SK-N-SH (cell line): ENCODE measurements around the gene ALDH3A1. TPM values are rescaled to one million over a fixed set of nuclear protein-coding genes. Genes with fewer than 3 reads are reported as not detected.

ENCODE experiments used
- CTCF ChIA-PET: fragments of 300-600, 350-600 bp; formaldehyde crosslinking; extraction: SDS; loops from one replicate; lab custom pipeline; 2021; lab: Yijun Ruan, JAX
- POLR2A ChIA-PET: fragments of 350-600 bp; sonication (Branson Sonifier 250); formaldehyde crosslinking; extraction: SDS; loops from one replicate; lab custom pipeline; 2020; ENCODE audit warnings: antibody characterized with exemption, inconsistent platforms; lab: Yijun Ruan, JAX
- DNase-seq: peaks from one replicate; pipeline ENCODE4 v3.0.0; 2012
- H2AFZ ChIP-seq: fragments of 200-600 bp; sonication (generic); 2 replicates; pipeline ENCODE4 v1.8.1; 2016; ENCODE audit warnings: antibody characterized with exemption, mild to moderate bottlenecking, low read depth
- H3F3A ChIP-seq: fragments of 200-600 bp; sonication (generic); replicated peaks from 2 replicates; pipeline ENCODE3; 2016; ENCODE audit warnings: antibody characterized with exemption, mild to moderate bottlenecking; ENCODE audit not compliant: insufficient read depth
- H3K27ac ChIP-seq, 2 experiments: fragments of 200-500 bp in 1 of 2; fragments of 200-600 bp in 1 of 2; sonication (Bioruptor generic) in 1 of 2; sonication (generic), shearing (Covaris generic) in 1 of 2; 2 replicates each; pipeline versions ENCODE4 v1.5.1 to v1.6.1; 2014 to 2016; ENCODE audit warnings: low read depth in 2 of 2, inconsistent platforms in 1 of 2, low read length in 1 of 2, mild to moderate bottlenecking in 1 of 2, mixed read lengths in 1 of 2
- H3K27me3 ChIP-seq: fragments of 200-600 bp; sonication (generic), shearing (Covaris generic); 2 replicates; pipeline ENCODE4 v1.6.1; 2016; ENCODE audit warnings: mixed run types; ENCODE audit not compliant: insufficient read depth
- H3K36me3 ChIP-seq, 2 experiments: fragments of 200-500 bp in 1 of 2; fragments of 200-600 bp in 1 of 2; sonication (Bioruptor generic) in 1 of 2; sonication (generic) in 1 of 2; replicated peaks in 1 of 2; 2 replicates each; pipeline versions ENCODE3 to v1.5.1; 2014 to 2016; ENCODE audit warnings: low read length in 1 of 2, mild to moderate bottlenecking in 1 of 2; ENCODE audit not compliant: insufficient read depth in 2 of 2, control insufficient read depth in 1 of 2
- H3K4me1 ChIP-seq, 2 experiments: fragments of 200-500 bp in 1 of 2; fragments of 200-600 bp in 1 of 2; sonication (Bioruptor generic) in 1 of 2; sonication (generic), shearing (Covaris generic) in 1 of 2; 2 replicates each; pipeline versions ENCODE4 v1.5.1 to v1.6.1; 2014 to 2016; ENCODE audit warnings: low read depth in 1 of 2, low read length in 1 of 2, mixed run types in 1 of 2; ENCODE audit not compliant: insufficient read depth in 2 of 2, control insufficient read depth in 1 of 2
- H3K4me2 ChIP-seq: fragments of 200-600 bp; sonication (generic), shearing (Covaris generic); 2 replicates; pipeline ENCODE4 v1.6.1; 2017; ENCODE audit warnings: mixed run types
- H3K4me3 ChIP-seq, 2 experiments: fragments of 200-500 bp in 1 of 2; fragments of 200-600 bp in 1 of 2; sonication (Bioruptor generic) in 1 of 2; sonication (generic), shearing (Covaris generic) in 1 of 2; 2 replicates each; pipeline versions ENCODE4 v1.5.1 to v1.8.1; 2014 to 2016; ENCODE audit warnings: low read depth in 2 of 2, inconsistent platforms in 1 of 2, low read length in 1 of 2, mild to moderate bottlenecking in 1 of 2, mixed read lengths in 1 of 2, moderate library complexity in 1 of 2
- H3K79me2 ChIP-seq: fragments of 200-600 bp; sonication (generic); 2 replicates; pipeline ENCODE4 v1.8.1; 2017; ENCODE audit warnings: mild to moderate bottlenecking; ENCODE audit not compliant: insufficient read depth
- H3K9ac ChIP-seq: fragments of 200-600 bp; sonication (generic); 2 replicates; pipeline ENCODE4 v1.6.1; 2017; ENCODE audit warnings: mixed run types
- H3K9me2 ChIP-seq: fragments of 200-600 bp; sonication (generic); 2 replicates; pipeline ENCODE4 v1.6.1; 2017; ENCODE audit warnings: mixed run types
- H3K9me3 ChIP-seq: fragments of 200-600 bp; sonication (generic); 2 replicates; pipeline ENCODE4 v1.6.1; 2017; ENCODE audit warnings: mixed run types, mild to moderate bottlenecking, moderate library complexity
- H4K20me1 ChIP-seq: fragments of 200-600 bp; sonication (generic); 2 replicates; pipeline ENCODE4 v1.6.1; 2017; ENCODE audit warnings: mild to moderate bottlenecking, mixed run types; ENCODE audit not compliant: insufficient read depth
- CHD2 ChIP-seq: fragments of 150-350 bp; IDR thresholded peaks from 2 replicates; pipeline ENCODE4 v1.6.1; 2018; ENCODE audit warnings: low read length; ENCODE audit not compliant: partially characterized antibody
- EP300 ChIP-seq, 2 experiments: IDR thresholded peaks; 2 replicates each; pipeline versions ENCODE4 v1.4.0 to v1.6.1; 2012; ENCODE audit warnings: borderline replicate concordance in 1 of 2, low read depth in 1 of 2, low read length in 1 of 2
- EZH2phosphoT487 ChIP-seq: fragments of 200-600 bp; sonication (generic); IDR thresholded peaks from 2 replicates; pipeline ENCODE4 v1.6.1; 2017; ENCODE audit warnings: low read depth, mixed run types, mild to moderate bottlenecking, antibody characterized with exemption, moderate library complexity, borderline replicate concordance
- FOXJ3 ChIP-seq: sonication (generic); formaldehyde crosslinking; IDR thresholded peaks from 2 replicates; pipeline ENCODE4 v1.5.1; 2020; ENCODE audit warnings: mild to moderate bottlenecking, missing genetic modification reagents
- IRF3 ChIP-seq: fragments of 150-350 bp; IDR thresholded peaks from 2 replicates; pipeline ENCODE4 v1.6.1; 2016; ENCODE audit warnings: mild to moderate bottlenecking, low read depth, low read length
- JUND ChIP-seq: IDR thresholded peaks from 2 replicates; pipeline ENCODE4 v1.4.0; 2012
- MAX ChIP-seq: IDR thresholded peaks from 2 replicates; pipeline ENCODE4 v1.4.0; 2012; ENCODE audit warnings: low read depth
- MXI1 ChIP-seq: IDR thresholded peaks from 2 replicates; pipeline ENCODE4 v1.6.1; 2012; ENCODE audit warnings: mild to moderate bottlenecking, low read depth, low read length, improper control_type of control experiment
- NFIC ChIP-seq: IDR thresholded peaks from 2 replicates; pipeline ENCODE4 v1.4.0; 2012; ENCODE audit warnings: borderline replicate concordance
- POLR2AphosphoS5 ChIP-seq: IDR thresholded peaks from 2 replicates; pipeline ENCODE4 v1.6.1; 2012; ENCODE audit warnings: low read depth, low read length
- RCOR1 ChIP-seq: fragments of 150-350 bp; IDR thresholded peaks from 2 replicates; pipeline ENCODE4 v1.6.1; 2017; ENCODE audit warnings: antibody characterized with exemption, low read length
- SIN3A ChIP-seq: IDR thresholded peaks from 2 replicates; pipeline ENCODE4 v1.6.1; 2012; ENCODE audit warnings: low read depth, mild to moderate bottlenecking, low read length, moderate library complexity, borderline replicate concordance
- SMC3 ChIP-seq: IDR thresholded peaks from 2 replicates; pipeline ENCODE4 v1.6.1; 2012; ENCODE audit warnings: low read depth, low read length, improper control_type of control experiment
- TCF12 ChIP-seq: IDR thresholded peaks from 2 replicates; pipeline ENCODE4 v1.4.0; 2012
- TEAD4 ChIP-seq: IDR thresholded peaks from 2 replicates; pipeline ENCODE4 v1.4.0; 2012; ENCODE audit warnings: mild to moderate bottlenecking, borderline replicate concordance; ENCODE audit not compliant: insufficient read depth
- USF2 ChIP-seq: fragments of 150-350 bp; IDR thresholded peaks from 2 replicates; pipeline ENCODE4 v1.6.1; 2017; ENCODE audit warnings: antibody characterized with exemption, low read length, low read depth, borderline replicate concordance
- ZBTB33 ChIP-seq: IDR thresholded peaks from 2 replicates; pipeline ENCODE4 v1.4.0; 2012; ENCODE audit warnings: low read depth, borderline replicate concordance
- WGBS: methylation state at CpG from one replicate; pipeline ENCODE4 v1.1.6; 2017; ENCODE audit warnings: low lambda C conversion rate; 5-methylcytosine and 5-hydroxymethylcytosine counted together
- polyA plus RNA-seq, 3 experiments: library from polyadenylated mRNA; depleted of rRNA; stranded (reverse); fragments of >200 nt; gene quantifications; 2 replicates each; pipeline ENCODE4 v1.2.3, GENCODE V29; 2012

The ALDH3A1 gene
- polyA plus RNA-seq, 1 of the 3 experiments (the other 2 are of a cell fraction) = 0.79 TPM

- no peak for DNase-seq
- Histone ChIP-seq H3K4me3 (no peak overlapping the region), H3K27ac (no peak overlapping the region), H3K4me1 (peaks cover 0 to 3% of the 10 kb centered on the region in 2 experiments; a peak in 2 of 4 replicates), H3K9me3 (no peaks in the 10 kb centered on the region), H3K9ac (no peak overlapping the region), H2AFZ (no peak overlapping the region), H3F3A (peaks cover 7% of the 10 kb centered on the region), H3K79me2 (no peaks in the 10 kb centered on the region), H3K27me3 (no peaks in the 10 kb centered on the region), H3K9me2 (no peaks in the 10 kb centered on the region), H3K4me2 (no peak overlapping the region), H3K36me3 (peaks cover 24 to 31% of the 10 kb centered on the region in 2 experiments), H4K20me1 (no peaks in the 10 kb centered on the region)
- POLR2A ChIA-PET = no interaction called here
- CTCF ChIA-PET = interaction anchor here (1.0 to 3.7 kb wide), 3 partner anchors 11 to 410 kb away, joined by 3 to 21 read pairs (median 5); no protein-coding TSS in a partner anchor
- WGBS = 89% methylated on average over 6 of the region's 6 CpGs
- TF ChIP-seq SIN3A (no peak), NFIC (no peak), EP300 (IDR thresholded peaks at IDR 0.05; ENCODE audit: borderline replicate concordance in 1 of 2, low read depth in 1 of 2, low read length in 1 of 2) (no peak), JUND (no peak), TEAD4 (no peak), TCF12 (no peak), IRF3 (no peak), CHD2 (no peak), FOXJ3 (CRISPR knock-in tag) (no peak)
Observed at GRCh38 chr17:19773534-19773933, 25.4 kb upstream of the ALDH3A1 start.

GRCh38 chr17:19771971-19772630, 24.0 kb upstream of the ALDH3A1 start:
- Histone ChIP-seq H4K20me1 (no peaks in the 10 kb centered on the region), H3K9me3 (no peaks in the 10 kb centered on the region), H3K4me2 (no peak overlapping the region), H3F3A (peaks cover 7% of the 10 kb centered on the region), H3K27me3 (no peaks in the 10 kb centered on the region), H2AFZ (no peak overlapping the region), H3K36me3 (peaks cover 18 to 22% of the 10 kb centered on the region in 2 experiments), H3K27ac (no peak overlapping the region), H3K4me3 (no peak overlapping the region), H3K9ac (no peak overlapping the region)
- POLR2A ChIA-PET = no interaction called here
- 66% methylated on average over 5 of the region's 7 CpGs for WGBS
- CTCF ChIA-PET = interaction anchor here (0.9 to 3.7 kb wide), 4 partner anchors 10 to 409 kb away, joined by 4 to 21 read pairs (median 6); partner anchors contain the start of gene B9D1
- no peak for DNase-seq
- TF ChIP-seq MXI1 (no peak), ZBTB33 (no peak), POLR2AphosphoS5 (no peak), SMC3 (no peak), IRF3 (no peak), EP300 (IDR thresholded peaks at IDR 0.05; ENCODE audit: borderline replicate concordance in 1 of 2, low read depth in 1 of 2, low read length in 1 of 2) (no peak), TCF12 (no peak), USF2 (no peak), EZH2phosphoT487 (no peak), RCOR1 (no peak), NFIC (no peak), JUND (no peak), MAX (no peak)
- TF ChIP-seq, all 33 proteins: peak for 0
- Histone ChIP-seq H3K4me1 (peaks cover 0 to 3% of the 10 kb centered on the region in 2 experiments; a peak in 2 of 4 replicates), H3K79me2 (no peaks in the 10 kb centered on the region), H3K9me2 (no peaks in the 10 kb centered on the region)
